Vagina (tissue), 2 donors: ENCODE measurements around the gene MYO18A. TPM values are rescaled to one million over a fixed set of nuclear protein-coding genes. Genes with fewer than 3 reads are reported as not detected.

Experiments used
- DNase-seq, 2 donors: peaks; one replicate each; pipeline ENCODE4 v3.0.0-alpha.2; 2017; ENCODE audit errors: extremely low spot score in 2 of 2
- H3K27ac ChIP-seq: fragments of 200-600 bp; sonication (generic); one replicate; pipeline ENCODE4 v1.5.1; 2019
- H3K27me3 ChIP-seq: fragments of 200-600 bp; sonication (generic); one replicate; pipeline ENCODE4 v1.5.1; 2019
- H3K36me3 ChIP-seq, 2 donors: fragments of 200-600 bp; sonication (generic); one replicate each; pipeline ENCODE4 v1.5.1; 2017 to 2019
- H3K4me1 ChIP-seq: fragments of 200-600 bp; sonication (generic); one replicate; pipeline ENCODE4 v1.5.1; 2019
- H3K4me3 ChIP-seq, 2 donors: fragments of 200-600 bp; sonication (generic); 1 replicate in 1 of 2; 2 replicates in 1 of 2; pipeline ENCODE4 v1.5.1; 2016 to 2019
- H3K9me3 ChIP-seq: fragments of 200-600 bp; sonication (generic); one replicate; pipeline ENCODE4 v1.5.1; 2019
- CTCF ChIP-seq, 3 experiments: fragments of 450-650 bp in 2 of 3; fragments of 200-600 bp in 1 of 3; sonication (generic) in 1 of 3; IDR thresholded peaks; one replicate each; pipeline ENCODE4 v1.5.1; 2017 to 2019; ENCODE audit warnings: antibody characterized with exemption in 3 of 3, mild to moderate bottlenecking in 2 of 3, moderate library complexity in 2 of 3
- POLR2A ChIP-seq, 2 donors: fragments of 450-650 bp; IDR thresholded peaks; one replicate each; pipeline ENCODE4 v1.6.1; 2017; ENCODE audit warnings: antibody characterized with exemption in 2 of 2, mild to moderate bottlenecking in 2 of 2, moderate library complexity in 2 of 2
- POLR2AphosphoS5 ChIP-seq, 2 donors: sonication (generic); formaldehyde crosslinking; IDR thresholded peaks; one replicate each; pipeline ENCODE4 v1.9.0; 2017; ENCODE audit warnings: antibody characterized with exemption in 2 of 2, mild to moderate bottlenecking in 2 of 2, low read depth in 1 of 2; ENCODE audit not compliant: insufficient read depth in 1 of 2
- intact Hi-C: fragments of 100-400 bp; cut with DNase I; formaldehyde crosslinking; loops from one replicate; pipeline ENCODE4 v1.15.1; 2023
- total RNA-seq: library from RNA; depleted of rRNA; stranded (reverse); fragments of >200 nt; gene quantifications from one replicate; pipeline ENCODE4 v1.2.3, GENCODE V29; 2016

Gene MYO18A
- total RNA-seq, 1 donor from 2014 or later: 70.7 TPM

- no peak for DNase-seq
- H3K27ac ChIP-seq: no peak overlapping the region
- no peak overlapping the region for H3K4me3 ChIP-seq
- intact Hi-C loops: no loop called here
- TF ChIP-seq POLR2A (IDR thresholded peaks at IDR 0.05) (no peak), POLR2AphosphoS5 (IDR thresholded peaks at IDR 0.05; ENCODE audit: insufficient read depth in 1 of 2, low read depth in 1 of 2) (no peak), CTCF (IDR thresholded peaks at IDR 0.05) (no peak)
- H3K9me3 ChIP-seq: no peaks in the 10 kb centered on the region
- H3K27me3 ChIP-seq: no peaks in the 10 kb centered on the region
- H3K36me3 ChIP-seq: peaks cover 0 to 18% of the 10 kb centered on the region in 2 donors
- peaks cover 32% of the 10 kb centered on the region for H3K4me1 ChIP-seq
Measured at GRCh38 chr17:29165800-29166506, 14.2 kb downstream of the MYO18A start.

GRCh38 chr17:29165261-29165660, 14.9 kb downstream of the MYO18A start:
- Histone ChIP-seq H3K4me3 (no peak overlapping the region), H3K27ac (no peak overlapping the region), H3K27me3 (no peaks in the 10 kb centered on the region), H3K4me1 (peaks cover 32% of the 10 kb centered on the region), H3K36me3 (peaks cover 0 to 18% of the 10 kb centered on the region in 2 donors), H3K9me3 (no peaks in the 10 kb centered on the region)
- TF ChIP-seq POLR2AphosphoS5 (IDR thresholded peaks at IDR 0.05; ENCODE audit: insufficient read depth in 1 of 2, low read depth in 1 of 2): no peak
- TF ChIP-seq POLR2A (IDR thresholded peaks at IDR 0.05): no peak
- intact Hi-C loops: no loop called here
- DNase-seq: no peak

GRCh38 chr17:29163563-29163962, 16.6 kb downstream of the MYO18A start:
- peaks cover 0 to 18% of the 10 kb centered on the region in 2 donors for H3K36me3 ChIP-seq
- H3K4me1 ChIP-seq: peaks cover 43% of the 10 kb centered on the region
- no peaks in the 10 kb centered on the region for H3K27me3 ChIP-seq
- no peak for DNase-seq
- no peaks in the 10 kb centered on the region for H3K9me3 ChIP-seq
- no peak for TF ChIP-seq POLR2AphosphoS5 (IDR thresholded peaks at IDR 0.05; ENCODE audit: insufficient read depth in 1 of 2, low read depth in 1 of 2)
- no peak for TF ChIP-seq POLR2A (IDR thresholded peaks at IDR 0.05)
- TF ChIP-seq CTCF (IDR thresholded peaks at IDR 0.05): no peak
- no peak overlapping the region for H3K27ac ChIP-seq
- H3K4me3 ChIP-seq: no peak overlapping the region
- intact Hi-C loops: no loop called here

- peaks cover 43% of the 10 kb centered on the region for H3K4me1 ChIP-seq
Measured at GRCh38 chr17:29162909-29163341, 17.3 kb downstream of the MYO18A start.

More at GRCh38 chr17:29162909-29163341, 17.3 kb downstream of the MYO18A start:
- no peaks in the 10 kb centered on the region for H3K27me3 ChIP-seq
- no peak overlapping the region for H3K27ac ChIP-seq
- no peak for DNase-seq
- H3K9me3 ChIP-seq: no peaks in the 10 kb centered on the region
- intact Hi-C loops: no loop called here
- peaks cover 0 to 18% of the 10 kb centered on the region in 2 donors for H3K36me3 ChIP-seq
- H3K4me3 ChIP-seq: no peak overlapping the region
- no peak for TF ChIP-seq CTCF (IDR thresholded peaks at IDR 0.05)
- TF ChIP-seq POLR2A (IDR thresholded peaks at IDR 0.05): no peak
- no peak for TF ChIP-seq POLR2AphosphoS5 (IDR thresholded peaks at IDR 0.05; ENCODE audit: insufficient read depth in 1 of 2, low read depth in 1 of 2)
